Karpas-422 (cell line): ENCODE measurements around the gene GRAMD1B. TPM values are rescaled to one million over a fixed set of nuclear protein-coding genes. Genes with fewer than 3 reads are reported as not detected.

Source experiments
- DNase-seq: peaks from one replicate; pipeline ENCODE4 v3.0.0-alpha.2; 2015
- H2AFZ ChIP-seq: fragments of 200-600 bp; sonication (generic); 2 replicates; pipeline ENCODE4 v1.6.1; 2014; ENCODE audit warnings: antibody characterized with exemption, low read length, mixed read lengths
- H3K27ac ChIP-seq: fragments of 200-600 bp; sonication (generic); 2 replicates; pipeline ENCODE4 v1.5.1; 2014; ENCODE audit warnings: mild to moderate bottlenecking, low read length, moderate library complexity
- H3K27me3 ChIP-seq: fragments of 200-600 bp; sonication (generic); 2 replicates; pipeline ENCODE4 v1.6.1; 2014; ENCODE audit warnings: low read length, mixed read lengths
- H3K36me3 ChIP-seq: fragments of 200-600 bp; sonication (generic); 2 replicates; pipeline ENCODE4 v1.6.1; 2014; ENCODE audit warnings: low read length, mixed read lengths; ENCODE audit not compliant: insufficient read depth
- H3K4me1 ChIP-seq: fragments of 200-600 bp; sonication (generic); 2 replicates; pipeline ENCODE4 v1.6.1; 2014; ENCODE audit warnings: mild to moderate bottlenecking, low read length, mixed read lengths
- H3K4me2 ChIP-seq: fragments of 200-600 bp; sonication (generic); 2 replicates; pipeline ENCODE4 v1.6.1; 2014; ENCODE audit warnings: low read length, low read depth, mild to moderate bottlenecking; ENCODE audit not compliant: poor library complexity, severe bottlenecking
- H3K4me3 ChIP-seq: fragments of 200-600 bp; sonication (generic); 2 replicates; pipeline ENCODE4 v1.5.1; 2014; ENCODE audit warnings: mild to moderate bottlenecking, antibody characterized with exemption, low read length, mixed read lengths
- H3K79me2 ChIP-seq: fragments of 200-600 bp; sonication (generic); 2 replicates; pipeline ENCODE4 v1.6.1; 2014; ENCODE audit warnings: mild to moderate bottlenecking, low read length, mixed read lengths
- H3K9ac ChIP-seq: fragments of 200-600 bp; sonication (generic); 2 replicates; pipeline ENCODE4 v1.6.0; 2014; ENCODE audit warnings: low read length
- H3K9me2 ChIP-seq: fragments of 200-600 bp; sonication (generic), shearing (Covaris generic); replicated peaks from 2 replicates; pipeline ENCODE4 v1.6.0; 2014; ENCODE audit warnings: mild to moderate bottlenecking, low read length, moderate library complexity; ENCODE audit not compliant: insufficient read depth
- H3K9me3 ChIP-seq: fragments of 300-700, 200-600 bp; sonication (generic); 2 replicates; pipeline ENCODE4 v1.6.1; 2014; ENCODE audit warnings: low read length, mixed read lengths
- H4K20me1 ChIP-seq: fragments of 200-600 bp; sonication (generic); 2 replicates; pipeline ENCODE4 v1.6.1; 2014; ENCODE audit warnings: mild to moderate bottlenecking, antibody characterized with exemption, low read length, low read depth; ENCODE audit not compliant: insufficient read depth
- total RNA-seq: library from RNA; depleted of rRNA; stranded (reverse); fragments of >200 nt; shearing (Covaris generic); gene quantifications from 2 replicates; pipeline ENCODE4 v1.2.3, GENCODE V29; 2014; ENCODE audit warnings: low replicate concordance

The GRAMD1B gene
- total RNA-seq, 1 experiment from 2014 or later: 79.0 TPM

DNA sequence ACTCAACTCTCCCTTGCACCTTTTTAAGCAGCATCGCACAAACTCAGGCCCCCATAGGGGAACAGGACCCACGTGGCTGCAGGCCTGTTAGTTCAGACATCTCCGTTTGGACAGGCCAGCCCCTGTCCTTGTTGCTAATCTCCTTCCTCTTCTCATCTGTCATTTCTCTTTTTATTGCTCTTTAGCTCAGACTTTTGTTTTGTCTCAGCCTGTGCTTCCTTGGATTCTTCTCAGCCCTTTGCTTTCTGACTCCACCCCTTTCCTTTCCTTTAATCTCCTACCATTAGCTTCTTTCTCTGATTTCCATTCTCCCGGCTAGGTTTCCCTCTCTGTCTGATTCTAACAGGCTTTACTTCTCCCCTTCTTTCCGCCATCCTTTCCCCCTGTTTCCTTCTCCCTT lies 155.6 kb downstream of the GRAMD1B start:
- Histone ChIP-seq H4K20me1 (no peaks in the 10 kb centered on the region), H2AFZ (no peak overlapping the region), H3K9ac (no peak overlapping the region), H3K27me3 (no peaks in the 10 kb centered on the region), H3K27ac (no peak overlapping the region), H3K4me1 (peaks cover 12% of the 10 kb centered on the region), H3K9me3 (no peaks in the 10 kb centered on the region), H3K4me2 (no peak overlapping the region), H3K36me3 (peaks cover 20% of the 10 kb centered on the region), H3K79me2 (peaks cover 11% of the 10 kb centered on the region; the same call in 1 of the 2 replicates), H3K9me2 (no peaks in the 10 kb centered on the region), H3K4me3 (no peak overlapping the region)
- DNase-seq: no peak

GRCh38 chr11:123586568-123586967 lies 156.5 kb downstream of the GRAMD1B start:
- no peak overlapping the region for H3K27ac ChIP-seq

GRCh38 chr11:123587044-123587443 lies 157.0 kb downstream of the GRAMD1B start:
- H3K9ac ChIP-seq: no peak overlapping the region
- H4K20me1 ChIP-seq: no peaks in the 10 kb centered on the region
- peaks cover 8% of the 10 kb centered on the region; the same call in 1 of the 2 replicates for H3K36me3 ChIP-seq
- DNase-seq: no peak
- no peak overlapping the region for H2AFZ ChIP-seq
- no peaks in the 10 kb centered on the region for H3K27me3 ChIP-seq
- H3K4me3 ChIP-seq: no peak overlapping the region
- H3K27ac ChIP-seq: no peak overlapping the region
- no peaks in the 10 kb centered on the region for H3K9me3 ChIP-seq
- H3K4me2 ChIP-seq: no peak overlapping the region
- H3K79me2 ChIP-seq: no peaks in the 10 kb centered on the region; the same call in 1 of the 2 replicates
- H3K9me2 ChIP-seq: no peaks in the 10 kb centered on the region
- H3K4me1 ChIP-seq: peaks cover 5% of the 10 kb centered on the region; the same call in 1 of the 2 replicates

More at GRCh38 chr11:123586568-123586967, 156.5 kb downstream of the GRAMD1B start:
- Histone ChIP-seq H3K9me2 (no peaks in the 10 kb centered on the region), H3K4me3 (no peak overlapping the region), H3K9ac (no peak overlapping the region), H3K9me3 (no peaks in the 10 kb centered on the region), H3K4me2 (no peak overlapping the region), H4K20me1 (no peaks in the 10 kb centered on the region), H3K27me3 (no peaks in the 10 kb centered on the region), H3K79me2 (peaks cover 3% of the 10 kb centered on the region; the same call in 1 of the 2 replicates), H2AFZ (no peak overlapping the region), H3K4me1 (peaks cover 5% of the 10 kb centered on the region; the same call in 1 of the 2 replicates), H3K36me3 (peaks cover 12% of the 10 kb centered on the region)
- DNase-seq: no peak

DNA sequence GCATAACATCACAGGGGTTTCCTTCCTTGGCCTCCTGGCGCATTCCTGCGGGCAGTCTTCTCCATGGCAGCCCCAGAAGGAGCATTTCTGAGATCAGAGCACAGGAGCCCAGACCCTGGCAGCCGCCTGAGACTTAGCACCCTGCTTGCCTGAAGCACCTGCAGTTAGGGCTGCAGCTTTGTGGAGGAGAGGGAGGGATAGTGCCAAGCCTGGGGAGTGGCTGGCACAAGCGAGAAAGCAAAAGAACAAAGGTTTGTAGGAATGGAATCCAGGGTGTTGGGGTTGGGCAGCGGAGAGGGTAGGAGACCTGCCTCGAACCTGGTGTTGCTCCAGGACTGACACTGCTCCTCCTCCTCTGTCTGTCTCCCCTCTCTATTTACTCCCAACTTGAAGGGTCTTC lies 157.5 kb downstream of the GRAMD1B start:
- DNase-seq: no peak
- no peaks in the 10 kb centered on the region for H4K20me1 ChIP-seq
- H3K27me3 ChIP-seq: no peaks in the 10 kb centered on the region
- H3K27ac ChIP-seq: no peak overlapping the region
- no peak overlapping the region for H3K4me2 ChIP-seq
- no peaks in the 10 kb centered on the region for H3K9me2 ChIP-seq
- no peak overlapping the region for H3K9ac ChIP-seq
- no peaks in the 10 kb centered on the region for H3K9me3 ChIP-seq
- H3K79me2 ChIP-seq: no peaks in the 10 kb centered on the region; the same call in 1 of the 2 replicates
- peaks cover 8% of the 10 kb centered on the region; the same call in 1 of the 2 replicates for H3K36me3 ChIP-seq
- H2AFZ ChIP-seq: no peak overlapping the region
- H3K4me1 ChIP-seq: peaks cover 5% of the 10 kb centered on the region; the same call in 1 of the 2 replicates
- H3K4me3 ChIP-seq: no peak overlapping the region

DNA sequence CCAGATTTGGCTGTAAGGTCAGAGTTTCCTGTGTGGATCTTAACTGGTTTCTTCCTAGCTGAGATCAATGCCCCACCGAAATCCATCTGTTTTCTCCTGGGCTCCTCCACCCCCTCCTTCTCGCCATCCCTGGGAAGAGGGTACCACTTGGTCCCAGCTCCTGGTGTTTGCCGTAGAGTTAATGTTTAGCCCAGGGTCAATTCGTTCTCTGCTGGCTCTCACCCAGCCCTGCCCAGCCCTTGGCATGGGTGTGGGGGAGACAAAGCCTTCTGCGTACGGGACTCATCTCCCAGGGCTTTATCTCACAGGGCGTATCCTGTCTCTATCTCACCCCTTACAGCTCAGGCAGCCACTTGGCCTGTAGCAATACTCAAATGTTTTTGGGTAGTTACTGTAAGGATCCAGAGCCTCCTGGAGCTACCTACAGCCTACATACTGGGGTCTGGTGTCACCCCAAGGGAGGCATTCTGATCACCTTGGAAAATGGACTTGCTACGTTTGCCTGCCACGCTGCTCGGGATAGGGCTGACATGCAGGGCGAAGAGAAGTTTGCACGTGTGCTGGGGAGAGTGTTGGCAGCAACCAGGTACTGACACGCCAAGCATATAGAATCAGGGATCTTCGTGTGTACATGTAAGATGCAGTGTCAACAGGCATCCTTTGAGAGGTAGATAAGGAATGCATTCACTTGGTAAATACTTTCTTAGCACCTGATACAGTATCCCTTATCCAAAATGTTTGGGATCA lies 158.2 kb downstream of the GRAMD1B start:
- DNase-seq: no peak
- no peak overlapping the region for H3K9ac ChIP-seq
- H3K4me1 ChIP-seq: no peaks in the 10 kb centered on the region; the same call in 1 of the 2 replicates
- no peak overlapping the region for H2AFZ ChIP-seq
- no peak overlapping the region for H3K4me3 ChIP-seq
- H3K27me3 ChIP-seq: no peaks in the 10 kb centered on the region
- no peak overlapping the region for H3K27ac ChIP-seq
- H3K36me3 ChIP-seq: peaks cover 8% of the 10 kb centered on the region; the same call in 1 of the 2 replicates
- no peaks in the 10 kb centered on the region for H4K20me1 ChIP-seq
- H3K4me2 ChIP-seq: no peak overlapping the region
- no peaks in the 10 kb centered on the region for H3K9me3 ChIP-seq
- no peaks in the 10 kb centered on the region; the same call in 1 of the 2 replicates for H3K79me2 ChIP-seq
- no peaks in the 10 kb centered on the region for H3K9me2 ChIP-seq

- Histone ChIP-seq H3K9me3 (no peaks in the 10 kb centered on the region), H3K4me2 (no peak overlapping the region), H4K20me1 (no peaks in the 10 kb centered on the region), H3K9me2 (no peaks in the 10 kb centered on the region), H3K4me3 (no peak overlapping the region), H3K9ac (no peak overlapping the region), H3K4me1 (no peaks in the 10 kb centered on the region; the same call in 1 of the 2 replicates), H3K27me3 (no peaks in the 10 kb centered on the region), H3K27ac (no peak overlapping the region), H3K36me3 (peaks cover 8% of the 10 kb centered on the region; the same call in 1 of the 2 replicates), H2AFZ (no peak overlapping the region), H3K79me2 (no peaks in the 10 kb centered on the region)
- no peak for DNase-seq
Observed at GRCh38 chr11:123588864-123589262, 158.8 kb downstream of the GRAMD1B start.

DNA sequence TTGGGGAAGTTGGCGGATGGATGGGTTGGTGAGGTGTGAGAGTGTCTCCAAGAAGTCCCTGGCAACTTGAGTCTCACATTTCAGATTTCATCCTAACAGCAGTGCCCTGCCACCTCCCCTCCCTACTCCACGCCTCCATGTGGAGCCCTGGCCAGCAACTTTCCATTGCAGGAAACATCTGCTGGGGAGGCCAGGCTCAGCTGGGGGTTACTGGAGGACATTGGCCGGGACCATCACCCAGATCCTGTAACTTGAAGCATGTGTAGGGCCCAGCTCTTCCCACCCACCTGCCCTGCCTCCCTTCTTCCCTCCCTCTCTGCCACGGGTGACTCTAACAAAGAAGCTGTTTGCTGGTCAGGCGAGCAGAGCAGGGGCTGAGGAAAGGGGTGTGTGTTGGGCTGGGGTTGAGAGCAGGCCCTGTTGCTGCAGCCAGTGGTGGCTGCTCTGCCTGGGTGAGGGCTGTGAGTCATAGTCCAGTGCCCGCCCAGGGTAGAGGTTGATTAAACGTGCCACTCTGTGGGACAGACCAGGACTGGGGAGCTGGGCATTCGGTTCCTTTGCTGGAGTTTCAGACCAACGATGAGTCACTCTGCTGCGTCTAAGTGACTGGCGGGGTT lies 160.3 kb downstream of the GRAMD1B start:
- no peaks in the 10 kb centered on the region for H3K9me3 ChIP-seq
- H3K27ac ChIP-seq: no peak overlapping the region
- no peak overlapping the region for H3K9ac ChIP-seq
- no peaks in the 10 kb centered on the region for H3K4me1 ChIP-seq
- no peaks in the 10 kb centered on the region for H3K79me2 ChIP-seq
- no peak overlapping the region for H2AFZ ChIP-seq
- no peaks in the 10 kb centered on the region for H3K9me2 ChIP-seq
- DNase-seq: no peak
- no peaks in the 10 kb centered on the region for H4K20me1 ChIP-seq
- no peaks in the 10 kb centered on the region for H3K27me3 ChIP-seq
- H3K4me3 ChIP-seq: no peak overlapping the region
- peaks cover 5% of the 10 kb centered on the region for H3K36me3 ChIP-seq
- no peak overlapping the region for H3K4me2 ChIP-seq

DNA sequence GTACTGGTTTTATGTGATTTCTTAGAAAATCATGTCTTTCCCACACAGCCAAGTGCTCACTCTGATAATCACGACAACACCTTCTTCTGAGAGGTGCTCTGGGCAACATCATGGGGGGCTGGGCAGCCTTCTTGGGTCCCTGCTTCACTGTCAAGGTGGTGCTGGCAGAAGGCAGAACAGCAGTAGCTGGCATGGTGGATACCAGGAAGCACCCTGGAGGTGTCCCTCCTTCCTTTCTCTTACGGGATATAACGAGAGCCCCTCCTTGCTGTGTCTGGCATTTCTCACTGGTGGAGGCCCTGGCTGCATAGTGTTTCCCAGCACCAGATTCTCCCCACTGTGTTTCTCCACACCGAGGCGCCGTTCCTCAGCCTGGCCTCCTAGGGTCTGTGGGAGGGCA lies 163.5 kb downstream of the GRAMD1B start:
- H3K4me3 ChIP-seq: no peak overlapping the region
- peaks cover 12% of the 10 kb centered on the region for H3K36me3 ChIP-seq
- H3K79me2 ChIP-seq: no peaks in the 10 kb centered on the region
- H3K9me2 ChIP-seq: no peaks in the 10 kb centered on the region
- no peak overlapping the region for H3K9ac ChIP-seq
- no peaks in the 10 kb centered on the region for H3K27me3 ChIP-seq
- H3K4me2 ChIP-seq: no peak overlapping the region
- no peak overlapping the region for H2AFZ ChIP-seq
- no peaks in the 10 kb centered on the region for H3K4me1 ChIP-seq
- no peak for DNase-seq
- H4K20me1 ChIP-seq: no peaks in the 10 kb centered on the region
- H3K27ac ChIP-seq: no peak overlapping the region
- no peaks in the 10 kb centered on the region for H3K9me3 ChIP-seq
